GM19240 (cell line): ENCODE measurements around the gene PDE7B.

Source experiments
- DNase-seq: peaks from one replicate; pipeline ENCODE4 v3.0.0; 2011; ENCODE audit warnings: low spot score; ENCODE audit not compliant: insufficient read length

Gene PDE7B

DNA sequence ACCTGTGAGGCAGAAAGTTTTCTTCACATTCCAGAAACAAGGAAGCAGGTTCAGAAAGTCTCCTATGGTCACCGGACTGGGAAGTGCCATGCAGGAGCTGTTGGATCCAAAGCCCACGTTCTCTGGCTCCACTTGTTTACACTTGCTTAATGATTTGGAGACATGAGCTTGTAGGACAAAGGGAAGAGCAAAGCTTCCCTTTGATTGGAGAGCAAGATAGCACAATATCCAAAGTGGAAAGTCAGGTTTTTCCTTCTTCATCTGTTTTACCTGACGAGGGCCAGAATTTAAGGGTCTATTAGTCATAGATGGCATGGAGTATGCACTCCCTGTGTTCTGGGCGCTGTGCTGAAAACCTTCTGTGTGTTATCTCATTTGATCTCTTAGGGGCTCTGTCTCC lies 81.2 kb downstream of the PDE7B start:
- no peak for DNase-seq

DNA sequence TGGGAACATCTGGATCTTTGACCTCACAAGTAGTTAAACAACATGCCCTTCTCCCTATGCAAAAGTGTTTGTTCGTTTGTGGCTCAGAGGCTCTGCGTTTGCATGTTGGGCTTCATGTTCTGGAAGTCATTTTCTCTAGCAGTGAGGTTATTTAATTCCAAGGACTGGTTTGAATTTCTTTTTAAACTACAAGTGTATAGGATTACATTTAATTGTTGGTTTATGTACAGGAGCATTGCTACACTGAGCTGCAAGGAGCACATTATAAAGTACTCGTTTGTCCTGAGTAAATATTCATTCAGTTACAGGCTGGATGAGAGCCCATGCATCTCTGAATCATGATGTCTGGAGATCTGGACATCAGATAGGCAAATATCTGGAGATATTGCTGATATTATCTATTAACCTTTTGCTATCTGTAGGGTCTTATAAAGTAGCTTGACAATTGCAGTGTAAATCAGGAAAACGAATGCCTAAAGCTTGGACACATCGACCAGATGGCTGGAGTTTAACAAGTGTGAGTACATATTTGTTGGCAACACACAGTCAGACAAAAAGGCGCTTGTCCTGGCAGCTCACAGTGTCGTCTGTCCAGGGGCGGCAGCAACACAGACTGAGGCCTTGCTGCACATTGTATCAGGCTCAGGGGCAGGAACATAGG lies 84.6 kb downstream of the PDE7B start:
- DNase-seq: no peak

- DNase-seq: no peak
Observed at GRCh38 chr6:135936606-135937005, 85.1 kb downstream of the PDE7B start.

- no peak for DNase-seq
Observed at GRCh38 chr6:135937106-135937505, 85.6 kb downstream of the PDE7B start.

- DNase-seq: no peak
Observed at GRCh38 chr6:135938576-135939207, 87.2 kb downstream of the PDE7B start.

DNA sequence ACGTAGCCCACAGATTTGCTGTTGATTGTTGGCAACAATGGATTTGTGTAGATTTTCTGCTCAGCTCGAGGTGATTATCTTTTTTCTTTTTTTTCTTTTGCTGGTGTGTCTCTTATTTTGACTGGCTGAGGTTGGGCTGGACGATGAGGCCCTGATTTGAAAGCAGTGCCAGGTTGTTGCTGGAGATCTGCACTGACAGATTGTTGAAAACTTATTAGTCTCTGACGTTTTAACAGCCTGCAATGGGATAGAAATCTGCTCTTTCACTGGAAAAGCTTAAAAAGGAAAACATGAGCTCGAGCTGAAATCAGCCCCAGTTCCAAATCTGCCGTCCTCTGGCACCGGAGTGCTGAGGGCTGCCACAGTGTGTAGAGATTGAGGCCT lies 87.7 kb downstream of the PDE7B start:
- no peak for DNase-seq

DNA sequence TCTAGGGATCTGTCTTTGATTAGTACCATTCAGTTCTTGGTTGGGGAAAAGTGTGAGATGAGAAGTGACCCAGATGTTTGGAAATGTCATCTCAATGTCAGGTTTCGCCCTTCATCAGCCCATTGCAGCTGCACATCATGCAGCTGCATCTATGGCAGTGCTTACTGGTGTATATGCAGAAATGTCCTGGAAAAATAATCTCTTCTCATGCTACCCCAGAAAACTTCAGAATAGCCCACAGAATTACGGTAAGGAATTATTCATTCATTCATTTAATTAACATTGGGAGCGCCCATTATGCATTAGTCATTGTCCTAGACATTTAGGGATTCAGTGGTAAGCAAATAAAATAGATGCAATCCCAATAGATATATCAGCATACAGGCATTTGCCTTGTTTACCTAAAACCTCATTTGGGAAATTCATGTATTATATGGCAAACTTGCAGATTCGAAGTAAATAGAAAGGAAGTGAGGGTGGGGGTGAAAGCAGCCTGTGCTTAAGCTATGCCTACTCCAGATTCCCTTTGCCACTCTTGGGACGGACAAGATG lies 89.2 kb downstream of the PDE7B start:
- no peak for DNase-seq

- no peak for DNase-seq
Observed at GRCh38 chr6:135941275-135942025, 89.9 kb downstream of the PDE7B start.

DNA sequence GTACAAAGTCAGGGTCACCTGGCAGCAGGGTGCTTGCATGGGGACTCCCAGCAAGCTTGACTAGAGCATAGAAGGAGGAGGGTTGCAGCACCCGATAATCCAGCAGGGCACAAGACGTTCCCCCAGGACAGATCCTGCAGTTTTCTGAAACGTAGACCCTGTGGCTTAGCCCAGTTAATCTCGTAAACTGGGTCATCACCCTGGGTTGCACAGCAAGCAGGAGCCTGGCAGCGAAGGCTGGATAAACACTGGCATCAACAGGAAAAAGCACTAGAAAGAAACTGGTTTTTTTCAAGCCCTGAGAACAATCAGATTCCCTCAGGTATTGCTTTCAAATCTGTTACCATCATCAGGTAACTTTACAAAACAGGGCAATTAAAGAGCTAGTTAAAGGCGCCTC lies 92.6 kb downstream of the PDE7B start:
- no peak for DNase-seq

GRCh38 chr6:135946674-135947073 lies 95.2 kb downstream of the PDE7B start:
- no peak for DNase-seq

- DNase-seq: no peak
Observed at GRCh38 chr6:135950669-135951068, 99.2 kb downstream of the PDE7B start.

DNA sequence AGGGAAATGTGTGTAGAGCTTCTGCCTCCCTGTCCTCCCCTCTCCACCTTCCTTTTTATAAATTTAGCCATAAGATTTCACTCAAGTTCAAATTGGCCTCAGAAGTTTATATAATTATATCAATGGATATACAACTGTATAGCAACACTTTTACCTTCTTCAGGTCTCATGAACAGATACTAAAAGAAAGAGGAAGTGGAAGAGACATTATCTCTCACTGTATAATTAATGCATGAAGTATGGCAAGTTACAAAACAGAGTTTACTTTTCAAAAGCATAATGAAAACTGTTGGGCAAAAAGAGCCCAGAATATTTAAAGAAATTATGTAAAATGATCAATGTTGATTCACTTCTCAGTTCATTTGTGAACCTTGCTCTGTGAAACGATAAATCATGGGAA lies 99.7 kb downstream of the PDE7B start:
- DNase-seq: no peak

- DNase-seq: no peak
Observed at GRCh38 chr6:135953818-135954217, 102.3 kb downstream of the PDE7B start.

GRCh38 chr6:135955099-135955498 lies 103.6 kb downstream of the PDE7B start:
- DNase-seq: no peak

- no peak for DNase-seq
Observed at GRCh38 chr6:135962731-135963130, 111.2 kb downstream of the PDE7B start.

DNA sequence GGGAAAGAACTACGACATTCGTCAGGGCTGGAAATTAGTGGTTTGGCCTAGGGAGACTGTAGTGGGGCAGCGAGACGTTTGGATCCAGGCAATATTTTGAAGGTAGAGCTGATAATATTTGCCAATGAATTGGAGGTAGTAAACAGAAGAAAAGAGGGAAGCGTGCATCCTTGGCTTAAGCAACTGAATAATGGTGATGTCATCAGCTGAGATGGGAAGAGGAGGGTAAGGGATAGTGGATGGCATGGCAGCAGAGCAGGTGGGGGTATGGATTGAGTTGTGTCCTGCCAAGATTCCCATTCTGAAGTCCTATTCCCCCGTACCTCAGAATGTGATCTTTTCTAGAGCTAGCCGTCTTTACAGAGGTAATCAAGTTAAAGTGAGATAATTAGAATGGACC lies 119.2 kb downstream of the PDE7B start:
- DNase-seq: no peak

DNA sequence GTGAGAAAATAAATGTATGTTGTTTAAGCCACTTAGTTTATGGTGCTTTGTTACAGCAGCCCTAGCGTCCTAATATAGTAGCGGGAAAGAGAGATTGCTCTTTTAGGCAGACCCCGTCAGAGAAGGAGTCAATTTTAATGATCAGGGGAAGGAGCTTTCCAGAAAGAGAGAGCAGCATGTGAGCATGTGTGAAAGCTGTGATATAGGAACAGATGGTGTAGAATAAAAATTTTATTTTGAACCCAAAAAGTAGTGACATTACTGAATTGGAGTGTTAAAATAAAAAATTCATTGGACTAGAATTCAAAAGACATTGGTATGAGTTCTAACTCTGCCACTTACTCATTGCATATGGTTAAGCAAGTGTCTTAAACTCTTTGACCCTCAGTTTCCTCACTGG lies 119.8 kb downstream of the PDE7B start:
- no peak for DNase-seq

DNA sequence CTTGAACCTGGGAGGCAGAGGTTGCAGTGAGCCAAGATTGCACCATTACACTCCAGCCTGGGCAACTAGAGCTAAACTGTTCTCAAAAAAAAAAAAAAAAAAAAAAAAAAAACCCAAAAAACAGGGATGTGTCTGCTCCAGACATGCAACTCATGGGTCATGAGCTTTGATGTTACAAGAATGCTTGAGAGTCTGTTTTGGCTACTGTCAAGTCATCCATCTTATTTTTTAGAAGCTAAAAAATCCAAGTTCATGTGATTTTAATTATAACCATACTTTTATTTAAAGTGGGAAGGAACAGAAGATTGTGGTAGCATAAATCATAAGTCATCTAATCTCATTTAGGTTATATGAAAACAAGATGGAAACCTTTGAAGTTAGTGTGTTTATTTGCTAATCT lies 120.6 kb downstream of the PDE7B start:
- no peak for DNase-seq

DNA sequence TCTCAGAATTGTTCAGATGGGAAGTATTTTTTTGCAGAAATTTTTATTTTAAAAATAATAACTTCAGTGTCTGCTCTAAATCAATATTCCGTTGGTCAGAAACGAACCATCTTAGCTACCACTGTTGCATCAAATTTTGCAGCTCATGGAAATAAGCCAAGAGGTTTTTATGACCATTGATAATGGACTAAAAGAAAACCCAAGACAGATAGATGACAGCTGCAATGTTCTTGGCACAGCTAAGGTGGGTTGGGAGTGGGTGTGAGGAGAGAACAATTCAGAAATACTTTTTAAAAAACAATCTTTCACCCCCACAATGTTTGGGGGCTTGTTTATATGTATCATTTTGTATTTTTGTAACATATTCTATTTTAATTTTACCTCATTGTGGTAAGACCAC lies 121.1 kb downstream of the PDE7B start:
- DNase-seq: no peak

GRCh38 chr6:135974426-135974825 lies 122.9 kb downstream of the PDE7B start:
- no peak for DNase-seq

- DNase-seq: no peak
Observed at GRCh38 chr6:135976585-135976984, 125.1 kb downstream of the PDE7B start.

GRCh38 chr6:135983093-135983492 lies 131.6 kb downstream of the PDE7B start:
- no peak for DNase-seq
